Measurements from ENCODE around the gene DCANP1. TPM values are rescaled to one million over a fixed set of nuclear protein-coding genes. Genes with fewer than 3 reads are reported as not detected.

The DCANP1 gene
- total and polyA plus RNA-seq, 9 of the 15 experiments (the other 6 are each of a cell fraction or from before 2014, with no cell fraction given), result not detected

DNA sequence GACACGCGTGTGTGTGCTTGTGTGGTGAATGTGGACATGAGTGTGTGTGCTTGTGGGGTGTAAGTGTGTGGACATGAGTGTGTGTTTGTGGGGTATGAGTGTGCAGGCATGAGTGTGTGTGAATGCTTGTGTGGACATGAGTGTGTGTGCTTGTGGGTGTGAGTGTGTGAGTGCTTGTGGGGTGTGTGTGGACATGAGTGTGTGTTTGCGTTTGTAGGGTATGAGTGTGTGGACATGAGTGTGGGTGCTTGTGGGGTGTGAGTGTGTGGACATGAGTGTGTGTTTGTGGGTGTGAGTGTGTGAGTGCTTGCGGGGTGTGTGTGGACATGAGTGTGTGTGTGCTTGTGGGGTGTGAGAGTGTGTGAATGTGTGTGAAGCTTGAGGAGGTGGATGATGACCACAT is 34.8 kb upstream of the DCANP1 start (continued):
- TF ChIP-seq ZBTB40 (IDR thresholded peaks at IDR 0.05) (peak; percentile 65), ZBTB40 (CRISPR knock-in tag; IDR thresholded peaks at IDR 0.05) (no peak), NFE2 (IDR thresholded peaks at IDR 0.05; ENCODE audit: low read depth) (no peak), NKRF (IDR thresholded peaks at IDR 0.05; ENCODE audit: borderline replicate concordance) (peak; percentile 54), BDP1 (IDR thresholded peaks at IDR 0.05; ENCODE audit: insufficient read depth, insufficient read length) (no peak), ZNF584 (CRISPR knock-in tag; IDR thresholded peaks at IDR 0.05; ENCODE audit: low read depth) (no peak; the same call in 1 of the 2 replicates), THRAP3 (IDR thresholded peaks at IDR 0.05; ENCODE audit: borderline replicate concordance) (peak; percentile 70; the same call in 1 of the 2 replicates), CHD4 (IDR thresholded peaks at IDR 0.05; ENCODE audit: insufficient read depth, insufficient replicate concordance, low read depth, low read length, poor library complexity, severe bottlenecking) (peak; percentile 32), TOE1 (IDR thresholded peaks at IDR 0.05; ENCODE audit: borderline replicate concordance) (peak; percentile 54; the same call in 1 of the 2 replicates), TOE1 (CRISPR knock-in tag; IDR thresholded peaks at IDR 0.05; ENCODE audit: borderline replicate concordance, low read depth) (no peak), TAF7 (tag; IDR thresholded peaks at IDR 0.05) (no peak), SP1 (CRISPR knock-in tag; IDR thresholded peaks at IDR 0.05) (0 out of 2 replicates have a peak, but pooled peaks have one; percentile 50), ZBTB43 (CRISPR knock-in tag; IDR thresholded peaks at IDR 0.05) (peak; percentile 88)
- TF ChIP-seq, protein P1, sequence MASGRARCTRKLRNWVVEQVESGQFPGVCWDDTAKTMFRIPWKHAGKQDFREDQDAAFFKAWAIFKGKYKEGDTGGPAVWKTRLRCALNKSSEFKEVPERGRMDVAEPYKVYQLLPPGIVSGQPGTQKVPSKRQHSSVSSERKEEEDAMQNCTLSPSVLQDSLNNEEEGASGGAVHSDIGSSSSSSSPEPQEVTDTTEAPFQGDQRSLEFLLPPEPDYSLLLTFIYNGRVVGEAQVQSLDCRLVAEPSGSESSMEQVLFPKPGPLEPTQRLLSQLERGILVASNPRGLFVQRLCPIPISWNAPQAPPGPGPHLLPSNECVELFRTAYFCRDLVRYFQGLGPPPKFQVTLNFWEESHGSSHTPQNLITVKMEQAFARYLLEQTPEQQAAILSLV (tag; IDR thresholded peaks at IDR 0.05), result 0 out of 2 replicates have a peak, but pooled peaks have one; percentile 2
